HG03460 (cell line): ENCODE data around the gene ELOVL6.
A peak's percentile ranks its signal among the peaks of the same experiment; 100 is the strongest.
"Not testable (repeated sequence)": the region's sequence is repeated elsewhere in the genome, so short reads cannot be mapped to it uniquely, and the experiment has no call there.

Source experiments
- ATAC-seq: cut with Tn5 transposase; IDR thresholded peaks from one replicate; pipeline ENCODE4 v1.9.1; 2021; ENCODE audit not compliant: unreplicated experiment

ELOVL6 gene

GRCh38 chr4:110198435-110199416 is at the start of gene ELOVL6:
ELOVL6 (minus strand) TSS chr4:110198615; CDS start chr4:110198335, 280 bp downstream.
- ATAC-seq = no peak

GRCh38 chr4:110248100-110248499 is 49.7 kb upstream of the ELOVL6 start:
- no peak for ATAC-seq

DNA sequence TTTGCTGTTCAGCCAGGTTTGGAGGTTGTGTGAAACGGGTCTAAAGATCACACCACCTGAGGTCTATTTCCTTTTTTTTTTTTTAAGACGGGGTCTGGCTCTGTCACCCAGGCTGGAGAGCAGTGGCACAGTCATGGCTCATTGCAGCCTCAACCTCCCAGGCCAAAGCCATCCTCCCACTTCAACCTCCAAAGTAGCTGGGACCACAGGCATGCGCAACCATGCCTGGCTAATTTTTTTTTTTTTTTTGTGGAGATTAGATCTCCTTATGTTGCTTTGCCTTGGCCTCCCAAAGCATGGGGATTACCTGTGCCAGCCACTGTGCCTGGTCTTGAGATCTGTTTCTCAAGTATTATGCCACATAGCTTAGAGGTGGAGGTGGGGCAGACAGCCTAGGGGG is 49.2 kb upstream of the ELOVL6 start:
- no peak for ATAC-seq

DNA sequence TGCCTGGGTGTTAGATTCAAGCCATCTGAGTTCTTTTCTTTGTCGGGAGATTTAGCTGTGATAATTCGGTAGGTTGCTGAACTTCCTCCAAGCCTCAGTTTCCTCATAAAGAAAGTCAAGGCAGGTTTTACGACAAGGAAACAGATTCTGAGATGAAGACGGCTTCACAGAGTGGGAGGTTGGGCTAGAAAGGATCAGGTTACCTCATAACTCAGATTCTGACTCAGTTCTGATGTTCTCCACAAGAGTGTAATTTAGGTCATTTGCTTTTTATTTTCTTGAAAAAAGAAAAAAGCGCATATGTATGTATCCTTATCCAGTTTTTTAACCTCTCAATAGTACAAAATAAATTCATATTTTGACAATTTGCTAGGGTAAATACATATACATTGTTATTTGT is 47.2 kb upstream of the ELOVL6 start:
- ATAC-seq = no peak

- no peak for ATAC-seq
Observed at GRCh38 chr4:110236324-110236723, 37.9 kb upstream of the ELOVL6 start.

- ATAC-seq = not testable (repeated sequence)
Observed at GRCh38 chr4:110233581-110233980, 35.2 kb upstream of the ELOVL6 start.

DNA sequence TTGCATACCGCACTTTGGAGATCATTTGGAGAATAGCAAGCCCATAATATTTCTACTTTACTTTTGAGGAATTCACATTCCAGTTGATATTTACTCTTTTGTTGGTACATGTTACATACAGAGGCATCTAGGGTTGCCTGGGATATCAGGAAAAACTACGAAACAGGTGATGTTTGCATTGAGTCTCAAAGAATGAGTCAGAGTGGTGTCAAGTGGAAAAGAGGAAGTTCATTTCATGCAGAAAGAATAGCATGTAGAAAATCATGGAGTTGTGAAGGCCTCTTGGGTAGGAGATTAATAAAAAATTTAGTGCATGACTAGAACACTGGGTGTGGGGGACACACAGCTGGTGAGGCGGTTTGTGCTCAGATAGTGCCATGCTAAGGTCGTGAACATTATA is 33.5 kb upstream of the ELOVL6 start:
- no peak for ATAC-seq

DNA sequence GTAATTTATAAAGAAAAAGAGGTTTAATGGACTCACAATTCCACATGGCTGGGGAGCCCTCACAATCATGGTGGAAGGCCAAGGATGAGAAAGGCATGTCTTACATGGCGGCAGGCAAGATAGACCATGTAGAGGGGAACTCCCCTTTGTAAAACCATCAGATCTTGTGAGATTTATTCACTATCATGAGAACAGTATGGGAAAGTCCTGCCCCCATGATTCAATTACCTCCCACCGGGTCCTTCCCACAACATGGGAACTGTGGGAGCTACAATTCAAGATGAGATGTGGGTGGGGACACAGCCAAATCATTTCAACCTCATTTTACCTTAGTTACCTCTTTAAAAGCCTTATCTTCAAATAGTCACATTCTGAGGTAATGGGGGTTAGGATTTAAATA is 30.9 kb upstream of the ELOVL6 start:
- ATAC-seq = no peak

DNA sequence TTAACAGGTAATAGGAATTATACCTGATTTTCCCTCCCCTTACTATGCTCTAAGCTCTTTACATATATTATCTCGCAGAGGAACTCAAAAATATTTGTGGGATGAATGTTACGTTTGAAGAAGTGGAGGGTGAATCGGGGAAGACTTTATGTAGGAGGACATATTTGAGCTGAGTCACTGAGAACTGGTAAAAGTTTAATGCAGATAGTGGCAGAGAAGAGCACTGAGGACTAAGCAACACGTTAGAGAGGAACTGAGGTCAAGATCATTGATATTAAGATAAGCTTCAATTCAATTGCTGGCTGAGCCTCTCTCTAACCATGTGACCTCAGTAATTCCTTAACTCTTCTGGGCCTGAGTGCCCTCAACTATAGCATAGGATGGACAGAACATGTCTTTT is 26.4 kb upstream of the ELOVL6 start:
- no peak for ATAC-seq

DNA sequence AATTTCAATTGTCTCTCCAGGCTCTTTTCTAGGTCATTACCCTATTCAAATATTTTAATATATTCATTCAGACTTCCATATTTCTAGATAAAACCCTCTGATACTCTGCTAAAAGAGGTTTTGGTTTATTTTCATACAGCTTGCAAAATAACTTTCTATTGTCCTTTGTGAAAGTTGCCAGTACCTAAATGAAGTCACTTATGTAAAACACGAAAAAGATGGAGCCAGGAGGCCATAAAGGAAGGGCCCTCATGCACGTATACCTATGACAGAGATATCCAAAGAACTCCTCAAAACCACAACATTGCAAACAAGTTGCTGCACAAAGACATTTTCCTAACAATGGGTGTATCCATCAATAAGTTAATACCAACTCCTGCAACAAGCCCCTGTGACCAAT is 25.7 kb upstream of the ELOVL6 start:
- ATAC-seq = no peak

DNA sequence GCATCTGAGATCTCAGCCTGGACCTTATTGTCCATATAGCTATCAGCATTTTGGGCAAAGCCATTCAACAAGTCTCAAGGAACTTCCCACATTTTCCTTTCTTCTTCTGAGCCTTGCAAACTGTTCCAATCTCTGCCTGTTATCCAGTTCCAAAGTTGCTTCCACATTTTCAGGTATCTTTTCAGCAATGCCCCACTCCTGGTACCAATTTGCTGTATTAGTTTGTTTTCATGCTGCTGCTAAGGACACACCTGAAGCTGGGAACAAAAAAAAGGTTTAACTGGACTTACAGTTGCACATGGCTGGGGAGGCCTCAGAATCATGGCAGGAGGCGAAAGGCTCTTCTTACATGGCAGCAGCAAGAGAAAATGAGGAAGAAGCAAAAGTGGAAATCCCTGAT is 20.5 kb upstream of the ELOVL6 start:
- ATAC-seq = not testable (repeated sequence)

- ATAC-seq = not testable (repeated sequence)
Observed at GRCh38 chr4:110217181-110217580, 18.8 kb upstream of the ELOVL6 start.

DNA sequence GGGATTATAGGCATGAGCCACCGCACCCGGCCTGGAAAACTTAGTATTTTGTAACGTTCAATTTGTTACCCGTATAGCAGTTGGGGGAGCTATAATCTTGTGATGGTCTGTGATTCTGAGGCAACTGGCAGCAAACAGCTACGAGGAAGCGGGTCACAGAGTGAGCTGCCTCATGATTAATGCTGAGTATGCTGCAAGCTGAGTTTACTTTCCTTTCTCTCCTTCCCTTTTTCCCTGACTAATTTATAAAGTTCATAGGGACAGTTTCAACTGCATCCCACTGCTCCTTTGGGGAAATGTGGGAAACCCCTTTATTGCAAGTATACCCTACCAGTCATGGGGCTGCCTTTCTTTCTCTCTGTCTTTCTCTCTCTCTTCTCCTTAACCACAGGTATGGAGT is 17.7 kb upstream of the ELOVL6 start:
- ATAC-seq = no peak

DNA sequence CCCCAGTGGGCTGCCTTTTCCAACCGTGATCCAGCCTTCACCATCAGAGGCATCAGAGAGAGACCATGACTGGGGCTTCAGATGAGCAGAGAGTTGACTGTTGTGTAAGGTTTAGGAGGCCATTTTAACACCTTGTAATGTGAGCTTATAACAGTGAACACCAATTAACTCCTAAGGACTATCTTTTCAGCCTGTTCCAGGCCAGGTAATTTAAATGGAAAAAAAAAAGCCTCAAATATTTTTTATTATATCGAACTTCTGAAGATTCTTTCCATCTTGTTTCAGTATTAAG is 13.3 kb upstream of the ELOVL6 start:
- no peak for ATAC-seq

GRCh38 chr4:110211007-110211769 is 12.8 kb upstream of the ELOVL6 start:
- ATAC-seq = peak; percentile 84

- ATAC-seq = no peak
Observed at GRCh38 chr4:110208419-110208818, 10.0 kb upstream of the ELOVL6 start.

DNA sequence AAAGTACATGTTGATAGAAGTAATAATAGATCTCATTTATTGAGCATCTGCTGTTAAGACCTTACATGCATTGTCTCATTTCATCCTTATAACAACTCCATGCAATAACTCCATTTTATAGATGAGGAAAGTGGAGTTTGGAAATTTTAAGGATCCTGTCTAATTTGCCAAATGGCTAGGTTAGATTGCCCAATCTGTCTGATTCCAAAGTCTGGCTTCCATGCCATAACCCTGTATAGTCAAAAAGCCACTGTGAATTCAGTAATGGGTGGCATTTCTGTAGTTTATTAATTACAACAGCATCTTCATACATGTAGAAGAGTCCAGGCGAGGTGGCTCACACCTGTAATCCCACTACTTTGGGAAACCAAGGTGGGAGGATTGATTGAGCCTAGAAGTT is 8.8 kb upstream of the ELOVL6 start:
- no peak for ATAC-seq

DNA sequence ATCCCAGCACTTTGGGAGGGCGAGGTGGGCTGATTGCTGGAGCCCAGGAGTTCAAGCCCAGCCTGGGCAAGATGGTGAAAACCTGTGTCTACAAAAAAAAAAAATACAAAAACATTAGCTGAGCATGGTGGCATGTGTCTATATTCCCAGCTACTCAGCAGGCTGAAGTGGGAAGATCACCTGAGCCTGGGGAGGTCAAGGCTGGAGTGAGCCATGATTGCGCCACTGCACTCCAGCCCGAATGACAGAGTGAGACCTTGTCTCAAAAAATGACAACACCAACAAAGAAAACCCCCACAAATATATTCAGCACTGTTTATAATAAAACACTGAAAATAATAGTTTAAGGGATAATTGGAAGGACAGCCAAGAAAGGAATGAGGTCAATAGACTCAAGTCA is 3.6 kb upstream of the ELOVL6 start:
- no peak for ATAC-seq

DNA sequence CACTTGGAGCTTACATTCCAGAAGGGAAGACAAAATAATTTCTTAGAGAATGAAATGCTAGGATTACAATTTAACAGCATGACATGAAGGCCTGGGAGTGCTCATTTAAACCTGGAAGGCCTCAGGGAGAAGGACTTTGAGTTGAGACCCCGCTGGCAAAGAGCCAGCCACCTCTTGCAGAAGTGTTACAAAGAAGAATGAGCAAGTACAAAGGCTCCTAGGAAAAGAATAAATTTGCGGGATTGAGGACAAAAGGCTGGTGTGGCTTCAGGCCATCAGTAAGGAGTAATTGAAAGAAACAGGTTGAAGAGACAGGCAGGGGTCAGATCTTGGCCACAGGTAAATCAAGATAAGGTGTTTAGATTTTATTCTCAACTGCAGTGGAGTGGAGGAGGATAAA is 3.1 kb upstream of the ELOVL6 start:
- ATAC-seq = no peak

- no peak for ATAC-seq
Observed at GRCh38 chr4:110200689-110201088, 2.3 kb upstream of the ELOVL6 start.

- ATAC-seq = no peak
Observed at GRCh38 chr4:110198049-110198434, 373 bp downstream of the ELOVL6 start.

DNA sequence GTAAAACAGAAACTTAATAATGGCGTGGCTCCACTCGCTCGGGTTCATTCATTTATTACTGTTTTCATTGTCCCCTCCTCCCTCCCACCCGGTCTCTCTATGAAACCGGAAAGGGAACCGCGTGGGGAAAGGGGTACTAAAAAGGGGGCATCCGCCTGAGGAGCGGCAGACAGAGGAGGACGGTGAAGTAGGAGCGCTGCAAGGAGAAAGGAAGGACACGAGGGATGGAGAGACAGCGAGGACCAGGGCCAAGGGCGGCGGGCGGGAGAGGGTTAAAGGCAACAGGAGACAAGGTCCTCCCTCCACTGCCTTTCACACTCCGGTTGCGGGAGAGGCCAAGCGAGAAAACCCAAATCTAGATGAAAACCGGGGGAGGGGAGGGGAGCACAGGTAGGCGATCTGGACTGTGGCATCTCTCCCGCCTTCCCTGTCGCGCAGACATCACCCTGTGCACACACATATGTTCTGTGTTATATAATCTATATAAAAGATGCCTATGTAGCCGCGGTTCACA is 829 bp downstream of the ELOVL6 start:
- peak; percentile 10 for ATAC-seq
